Muscle layer of colon (tissue), 2 donors: Measurements from ENCODE around the gene SLC9A7.

ENCODE experiments used
- H3K27ac ChIP-seq: one replicate; pipeline ENCODE4 v1.7.0; 2013; ENCODE audit warnings: low read depth, mild to moderate bottlenecking, low read length, moderate library complexity
- H3K27me3 ChIP-seq, 2 donors: one replicate each; pipeline ENCODE4 v1.7.0; 2013; ENCODE audit warnings: low read length in 2 of 2, mild to moderate bottlenecking in 2 of 2; ENCODE audit not compliant: insufficient read depth in 2 of 2, control insufficient read depth in 1 of 2
- H3K36me3 ChIP-seq: one replicate; pipeline ENCODE4 v1.7.0; 2013; ENCODE audit warnings: mild to moderate bottlenecking, low read length; ENCODE audit not compliant: insufficient read depth
- H3K4me1 ChIP-seq: one replicate; pipeline ENCODE4 v1.7.0; 2013; ENCODE audit warnings: mild to moderate bottlenecking, low read length; ENCODE audit not compliant: insufficient read depth
- H3K4me3 ChIP-seq, 2 donors: one replicate each; pipeline ENCODE4 v1.7.0; 2013; ENCODE audit warnings: low read length in 2 of 2, low read depth in 1 of 2, mild to moderate bottlenecking in 1 of 2, moderate library complexity in 1 of 2
- H3K9ac ChIP-seq: one replicate; pipeline ENCODE4 v1.7.0; 2013; ENCODE audit warnings: low read length
- H3K9me3 ChIP-seq: one replicate; pipeline ENCODE4 v1.7.0; 2013; ENCODE audit warnings: mild to moderate bottlenecking, low read length
- donor health status: abdominal sarcoma.
- donor health status: Adenocarcinoma of cecum.

SLC9A7 gene

GRCh38 chrX:46595084-46595483 is 163.8 kb downstream of the SLC9A7 start:
- no peaks in the 10 kb centered on the region for H3K36me3 ChIP-seq
- no peak overlapping the region for H3K27ac ChIP-seq
- no peaks in the 10 kb centered on the region for H3K9me3 ChIP-seq
- H3K4me1 ChIP-seq = no peaks in the 10 kb centered on the region
- H3K27me3 ChIP-seq = no peaks in the 10 kb centered on the region
- no peak overlapping the region for H3K9ac ChIP-seq
- no peak overlapping the region for H3K4me3 ChIP-seq

DNA sequence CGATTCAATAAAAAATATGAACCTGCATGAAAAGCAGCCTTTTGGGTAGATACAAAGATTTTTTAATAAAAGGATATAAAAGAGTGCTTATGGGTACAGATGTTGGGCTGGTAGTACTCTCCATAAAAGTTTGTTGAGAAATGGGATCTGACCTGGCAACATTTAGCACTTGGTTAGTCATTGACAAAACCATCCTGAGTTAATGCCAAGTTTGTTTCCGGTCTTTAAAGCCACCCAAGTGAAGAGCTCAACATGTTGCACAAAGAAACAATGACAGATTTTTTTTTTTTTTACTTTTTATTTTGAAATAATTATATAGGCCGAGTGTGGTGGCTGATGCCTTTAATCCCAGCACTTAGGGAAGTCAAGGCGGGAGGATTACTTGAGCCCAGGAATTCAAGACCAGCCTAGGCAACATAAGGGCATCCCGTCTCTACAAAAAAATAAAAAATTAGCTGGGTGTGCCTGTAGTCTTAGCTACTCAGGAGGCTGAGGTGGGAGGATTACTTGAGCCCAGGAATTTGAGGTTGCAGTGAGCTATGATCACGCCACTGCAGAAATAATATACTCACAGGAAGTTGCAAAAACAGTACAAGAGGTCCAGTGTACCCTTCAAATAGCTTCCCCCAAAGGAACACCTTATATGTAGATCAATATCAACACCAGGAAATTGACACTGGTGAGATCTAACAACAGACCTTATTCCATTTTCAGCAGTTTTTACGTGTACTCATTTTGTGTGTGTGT is 168.8 kb downstream of the SLC9A7 start:
- Histone ChIP-seq H3K9me3 (no peaks in the 10 kb centered on the region), H3K4me1 (no peaks in the 10 kb centered on the region), H3K27ac (no peak overlapping the region), H3K4me3 (no peak overlapping the region), H3K27me3 (no peaks in the 10 kb centered on the region), H3K36me3 (no peaks in the 10 kb centered on the region), H3K9ac (no peak overlapping the region)

- H3K9ac ChIP-seq = no peak overlapping the region
- no peaks in the 10 kb centered on the region for H3K9me3 ChIP-seq
- no peaks in the 10 kb centered on the region for H3K4me1 ChIP-seq
- no peak overlapping the region for H3K4me3 ChIP-seq
- H3K36me3 ChIP-seq = no peaks in the 10 kb centered on the region
- H3K27ac ChIP-seq = no peak overlapping the region
- H3K27me3 ChIP-seq = no peaks in the 10 kb centered on the region
These were observed 170.7 kb downstream of the SLC9A7 start for GRCh38 chrX:46588263-46588662.

DNA sequence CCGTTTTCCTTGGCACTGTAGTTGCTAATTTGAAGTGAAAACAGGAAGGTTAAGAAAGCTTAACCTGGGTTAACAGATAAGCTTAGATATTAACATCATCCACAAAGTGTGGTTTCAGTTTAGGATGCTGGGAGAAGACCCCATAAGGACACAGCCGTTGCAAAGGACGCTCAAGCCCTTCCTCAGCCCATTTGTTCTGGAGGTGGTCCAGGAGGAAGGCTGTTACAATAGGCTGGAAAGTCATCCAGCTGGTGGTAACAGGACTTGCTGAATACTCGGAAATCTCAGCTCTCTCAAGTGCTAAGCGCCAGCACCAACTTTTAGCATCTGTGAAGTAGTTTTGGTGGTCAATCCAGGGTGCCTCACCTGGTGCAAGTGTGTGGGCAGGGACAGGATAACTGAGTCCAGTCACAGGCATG is 171.2 kb downstream of the SLC9A7 start:
- no peaks in the 10 kb centered on the region for H3K36me3 ChIP-seq
- H3K4me1 ChIP-seq = no peaks in the 10 kb centered on the region
- H3K9me3 ChIP-seq = no peaks in the 10 kb centered on the region
- no peak overlapping the region for H3K9ac ChIP-seq
- H3K27ac ChIP-seq = no peak overlapping the region
- no peak overlapping the region for H3K4me3 ChIP-seq
- H3K27me3 ChIP-seq = no peaks in the 10 kb centered on the region

DNA sequence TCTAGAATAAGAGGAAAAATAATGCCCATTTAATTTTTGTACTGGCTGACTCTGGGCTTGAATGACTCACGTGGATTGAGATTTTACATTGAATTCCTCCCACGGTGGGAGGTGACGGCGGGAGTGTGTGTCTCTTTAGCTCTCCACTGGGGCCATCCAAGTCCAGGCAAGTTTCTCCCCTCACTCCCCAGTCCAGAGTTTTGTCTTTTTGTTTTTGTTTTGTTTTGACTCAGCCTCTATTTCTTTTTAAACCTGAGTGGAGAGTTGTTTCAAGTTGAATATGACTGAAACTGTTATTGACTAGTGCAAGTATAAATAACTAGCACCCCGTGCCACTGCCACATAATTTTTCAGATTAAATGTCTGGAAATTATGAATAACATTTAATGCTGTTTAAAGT is 171.8 kb downstream of the SLC9A7 start:
- Histone ChIP-seq H3K27ac (no peak overlapping the region), H3K4me1 (no peaks in the 10 kb centered on the region), H3K9me3 (no peaks in the 10 kb centered on the region), H3K36me3 (no peaks in the 10 kb centered on the region), H3K27me3 (no peaks in the 10 kb centered on the region), H3K9ac (no peak overlapping the region), H3K4me3 (no peak overlapping the region)

- H3K4me1 ChIP-seq = no peaks in the 10 kb centered on the region
- no peak overlapping the region for H3K27ac ChIP-seq
- no peaks in the 10 kb centered on the region for H3K27me3 ChIP-seq
- no peak overlapping the region for H3K9ac ChIP-seq
- no peaks in the 10 kb centered on the region for H3K9me3 ChIP-seq
- H3K36me3 ChIP-seq = no peaks in the 10 kb centered on the region
- no peak overlapping the region for H3K4me3 ChIP-seq
These were observed 174.2 kb downstream of the SLC9A7 start for GRCh38 chrX:46584736-46585135.

DNA sequence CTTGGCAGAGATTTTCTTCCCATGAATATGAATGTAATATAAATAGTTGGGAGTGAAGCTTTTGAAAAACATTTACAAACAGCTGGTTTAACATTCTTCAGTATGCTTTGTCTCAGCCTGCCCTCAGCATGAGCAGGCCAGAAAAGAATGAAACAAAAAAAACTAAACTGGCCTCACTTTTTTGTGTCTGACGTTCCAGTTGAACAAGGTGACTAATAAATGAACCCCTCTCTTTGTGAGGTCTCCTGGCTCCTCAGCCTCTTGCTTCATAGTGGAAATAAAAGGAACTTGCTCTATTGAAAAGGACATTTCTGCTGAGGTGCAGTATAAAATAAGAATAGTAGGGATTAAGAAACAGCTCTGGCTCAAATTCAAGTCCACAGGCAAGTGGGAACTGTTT is 176.0 kb downstream of the SLC9A7 start:
- no peak overlapping the region for H3K27ac ChIP-seq
- H3K36me3 ChIP-seq = no peaks in the 10 kb centered on the region
- H3K4me3 ChIP-seq = no peak overlapping the region

GRCh38 chrX:46582325-46582724 is 176.6 kb downstream of the SLC9A7 start:
- Histone ChIP-seq H3K27ac (no peak overlapping the region), H3K4me1 (no peaks in the 10 kb centered on the region), H3K27me3 (peaks cover 0 to 4% of the 10 kb centered on the region in 2 donors), H3K4me3 (no peak overlapping the region), H3K36me3 (no peaks in the 10 kb centered on the region), H3K9me3 (no peaks in the 10 kb centered on the region), H3K9ac (no peak overlapping the region)

More for the DNA sequence above, 176.0 kb downstream of the SLC9A7 start:
- Histone ChIP-seq H3K27me3 (peaks cover 0 to 2% of the 10 kb centered on the region in 2 donors), H3K9me3 (no peaks in the 10 kb centered on the region), H3K4me1 (no peaks in the 10 kb centered on the region), H3K9ac (no peak overlapping the region)

- H3K9me3 ChIP-seq = no peaks in the 10 kb centered on the region
- no peak overlapping the region for H3K9ac ChIP-seq
- H3K27me3 ChIP-seq = peaks cover 0 to 4% of the 10 kb centered on the region in 2 donors
- no peaks in the 10 kb centered on the region for H3K36me3 ChIP-seq
- H3K4me1 ChIP-seq = no peaks in the 10 kb centered on the region
- H3K4me3 ChIP-seq = no peak overlapping the region
- no peak overlapping the region for H3K27ac ChIP-seq
These were observed 178.3 kb downstream of the SLC9A7 start for GRCh38 chrX:46580613-46581012.

DNA sequence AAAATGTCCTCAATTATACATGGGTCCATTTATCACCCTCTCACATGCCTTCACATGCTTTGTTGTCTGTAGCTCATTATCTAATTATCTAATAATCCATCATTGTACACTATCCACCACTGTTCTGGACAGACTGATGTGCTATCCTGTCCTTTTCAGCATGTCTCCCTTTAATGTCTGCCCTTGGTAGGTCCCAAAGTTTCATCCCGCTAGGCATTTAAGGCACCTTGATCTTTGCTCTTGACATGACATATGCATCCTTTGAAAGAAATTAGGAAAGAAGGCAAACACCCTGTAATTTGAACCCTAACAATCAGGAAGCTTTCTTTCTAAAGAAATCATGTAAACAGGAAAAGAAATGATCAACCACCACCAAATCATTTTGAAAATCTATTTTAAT is 179.7 kb downstream of the SLC9A7 start:
- Histone ChIP-seq H3K27ac (no peak overlapping the region), H3K27me3 (peaks cover 0 to 14% of the 10 kb centered on the region in 2 donors), H3K36me3 (no peaks in the 10 kb centered on the region), H3K4me1 (no peaks in the 10 kb centered on the region), H3K9me3 (no peaks in the 10 kb centered on the region), H3K4me3 (no peak overlapping the region), H3K9ac (no peak overlapping the region)

- H3K9ac ChIP-seq = no peak overlapping the region
- H3K4me1 ChIP-seq = no peaks in the 10 kb centered on the region
- no peak overlapping the region for H3K4me3 ChIP-seq
- no peaks in the 10 kb centered on the region for H3K9me3 ChIP-seq
- H3K36me3 ChIP-seq = no peaks in the 10 kb centered on the region
- H3K27me3 ChIP-seq = peaks cover 0 to 19% of the 10 kb centered on the region in 2 donors
- H3K27ac ChIP-seq = no peak overlapping the region
These were observed 181.5 kb downstream of the SLC9A7 start for GRCh38 chrX:46577221-46578005.
